ENCODE measurements around the gene ITGA3.

GRCh38 chr17:50046179-50046578, 9.7 kb upstream of the ITGA3 start:
- TF ChIP-seq, protein P1, sequence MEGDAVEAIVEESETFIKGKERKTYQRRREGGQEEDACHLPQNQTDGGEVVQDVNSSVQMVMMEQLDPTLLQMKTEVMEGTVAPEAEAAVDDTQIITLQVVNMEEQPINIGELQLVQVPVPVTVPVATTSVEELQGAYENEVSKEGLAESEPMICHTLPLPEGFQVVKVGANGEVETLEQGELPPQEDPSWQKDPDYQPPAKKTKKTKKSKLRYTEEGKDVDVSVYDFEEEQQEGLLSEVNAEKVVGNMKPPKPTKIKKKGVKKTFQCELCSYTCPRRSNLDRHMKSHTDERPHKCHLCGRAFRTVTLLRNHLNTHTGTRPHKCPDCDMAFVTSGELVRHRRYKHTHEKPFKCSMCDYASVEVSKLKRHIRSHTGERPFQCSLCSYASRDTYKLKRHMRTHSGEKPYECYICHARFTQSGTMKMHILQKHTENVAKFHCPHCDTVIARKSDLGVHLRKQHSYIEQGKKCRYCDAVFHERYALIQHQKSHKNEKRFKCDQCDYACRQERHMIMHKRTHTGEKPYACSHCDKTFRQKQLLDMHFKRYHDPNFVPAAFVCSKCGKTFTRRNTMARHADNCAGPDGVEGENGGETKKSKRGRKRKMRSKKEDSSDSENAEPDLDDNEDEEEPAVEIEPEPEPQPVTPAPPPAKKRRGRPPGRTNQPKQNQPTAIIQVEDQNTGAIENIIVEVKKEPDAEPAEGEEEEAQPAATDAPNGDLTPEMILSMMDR (IDR thresholded peaks at IDR 0.05; ENCODE audit: insufficient read depth, low read length, poor library complexity, severe bottlenecking): no peak
- no peak for TF ChIP-seq EZH2phosphoT487 (conservative IDR thresholded peaks at IDR 0.05; ENCODE audit: low read length)

Data from SU-DHL-6 (cell line).